Measurements from ENCODE around the gene BTBD8. TPM values are rescaled to one million over a fixed set of nuclear protein-coding genes. Genes with fewer than 3 reads are reported as not detected.
A peak's percentile ranks its signal among the peaks of the same experiment; 100 is the strongest.
"Not testable (repeated sequence)": the region's sequence is repeated elsewhere in the genome, so short reads cannot be mapped to it uniquely, and the experiment has no call there.

Gene BTBD8
- 2.7 and 3.4 TPM in 2 replicates for total RNA-seq (2014; rRNA removed)
- polyA plus RNA-seq (2012): 0.29 TPM

- DNase-seq (ENCODE audit: low read depth): peak; percentile 83
Observed at GRCh38 chr1:92080128-92080985, at the start of gene BTBD8. TSS of gene BTBD8 (plus strand) at chr1:92080345. CDS start at chr1:92080572, 227 bp downstream.

GRCh38 chr1:92030656-92031107, 49.5 kb upstream of the BTBD8 start:
- no peak for DNase-seq (ENCODE audit: low read depth)

- DNase-seq (ENCODE audit: low read depth): no peak
Observed at GRCh38 chr1:92031281-92032110, 48.6 kb upstream of the BTBD8 start.

- DNase-seq (ENCODE audit: low read depth): no peak
Observed at GRCh38 chr1:92037400-92037799, 42.7 kb upstream of the BTBD8 start.

- no peak for DNase-seq (ENCODE audit: low read depth)
Observed at GRCh38 chr1:92038695-92039346, 41.3 kb upstream of the BTBD8 start.

GRCh38 chr1:92040971-92041370, 39.2 kb upstream of the BTBD8 start:
- no peak for DNase-seq (ENCODE audit: low read depth)

- no peak for DNase-seq (ENCODE audit: low read depth)
Observed at GRCh38 chr1:92043621-92044020, 36.5 kb upstream of the BTBD8 start.

GRCh38 chr1:92045766-92046495, 34.2 kb upstream of the BTBD8 start:
- no peak for DNase-seq (ENCODE audit: low read depth)

GRCh38 chr1:92051948-92052347, 28.2 kb upstream of the BTBD8 start:
- no peak for DNase-seq (ENCODE audit: low read depth)

GRCh38 chr1:92065042-92065441, 15.1 kb upstream of the BTBD8 start:
- DNase-seq (ENCODE audit: low read depth): peak; percentile 3

GRCh38 chr1:92066321-92066720, 13.8 kb upstream of the BTBD8 start:
- DNase-seq (ENCODE audit: low read depth): no peak

- no peak for DNase-seq (ENCODE audit: low read depth)
Observed at GRCh38 chr1:92070892-92071291, 9.3 kb upstream of the BTBD8 start.

GRCh38 chr1:92074446-92074845, 5.7 kb upstream of the BTBD8 start:
- DNase-seq (ENCODE audit: low read depth): not testable (repeated sequence)

- no peak for DNase-seq (ENCODE audit: low read depth)
Observed at GRCh38 chr1:92075311-92075710, 4.8 kb upstream of the BTBD8 start, which contains the start of gene SETSIP. TSS of gene SETSIP (minus strand) at chr1:92075411. CDS start at chr1:92075411, 0 bp downstream.

GRCh38 chr1:92076363-92076762, 3.8 kb upstream of the BTBD8 start:
- no peak for DNase-seq (ENCODE audit: low read depth)

GRCh38 chr1:92078077-92078476, 2.1 kb upstream of the BTBD8 start:
- DNase-seq (ENCODE audit: low read depth): not testable (repeated sequence)

- DNase-seq (ENCODE audit: low read depth): no peak
Observed at GRCh38 chr1:92079441-92079840, 704 bp upstream of the BTBD8 start.

GRCh38 chr1:92081031-92081430, 886 bp downstream of the BTBD8 start:
- no peak for DNase-seq (ENCODE audit: low read depth)

GRCh38 chr1:92084651-92085050, 4.5 kb downstream of the BTBD8 start:
- no peak for DNase-seq (ENCODE audit: low read depth)

- peak; percentile 9 for DNase-seq (ENCODE audit: low read depth)
Observed at GRCh38 chr1:92085727-92086126, 5.6 kb downstream of the BTBD8 start.

GRCh38 chr1:92087542-92087941, 7.4 kb downstream of the BTBD8 start:
- DNase-seq (ENCODE audit: low read depth): peak; percentile 42

All from LHCN-M2 (cell line).